ENCODE data around the gene ANKRD60.

Gene ANKRD60

GRCh38 chr20:58244517-58245030, 16.1 kb upstream of the ANKRD60 start:
- DNase-seq: no peak

GRCh38 chr20:58243653-58244410, 15.4 kb upstream of the ANKRD60 start:
- DNase-seq: no peak

DNA sequence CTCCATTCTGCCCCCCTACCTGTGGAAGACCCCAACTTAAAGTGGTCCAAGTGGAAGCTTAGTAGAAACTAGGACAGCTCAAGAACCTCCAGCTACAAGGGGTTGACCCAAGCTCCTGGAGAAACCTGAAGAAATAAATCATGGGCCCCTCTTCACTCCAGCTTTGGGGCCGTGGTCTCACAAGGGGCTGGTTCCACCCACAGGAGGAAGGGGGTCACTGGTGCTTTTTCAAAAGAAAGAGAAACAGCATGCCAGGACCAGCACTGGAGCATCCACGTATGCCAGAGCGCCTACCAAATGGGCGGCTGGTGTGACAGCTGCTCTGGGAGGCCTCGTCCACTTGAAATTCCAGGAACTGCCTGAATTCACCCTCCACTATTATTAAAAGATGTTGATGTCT, 14.4 kb upstream of the ANKRD60 start:
- DNase-seq: no peak

DNA sequence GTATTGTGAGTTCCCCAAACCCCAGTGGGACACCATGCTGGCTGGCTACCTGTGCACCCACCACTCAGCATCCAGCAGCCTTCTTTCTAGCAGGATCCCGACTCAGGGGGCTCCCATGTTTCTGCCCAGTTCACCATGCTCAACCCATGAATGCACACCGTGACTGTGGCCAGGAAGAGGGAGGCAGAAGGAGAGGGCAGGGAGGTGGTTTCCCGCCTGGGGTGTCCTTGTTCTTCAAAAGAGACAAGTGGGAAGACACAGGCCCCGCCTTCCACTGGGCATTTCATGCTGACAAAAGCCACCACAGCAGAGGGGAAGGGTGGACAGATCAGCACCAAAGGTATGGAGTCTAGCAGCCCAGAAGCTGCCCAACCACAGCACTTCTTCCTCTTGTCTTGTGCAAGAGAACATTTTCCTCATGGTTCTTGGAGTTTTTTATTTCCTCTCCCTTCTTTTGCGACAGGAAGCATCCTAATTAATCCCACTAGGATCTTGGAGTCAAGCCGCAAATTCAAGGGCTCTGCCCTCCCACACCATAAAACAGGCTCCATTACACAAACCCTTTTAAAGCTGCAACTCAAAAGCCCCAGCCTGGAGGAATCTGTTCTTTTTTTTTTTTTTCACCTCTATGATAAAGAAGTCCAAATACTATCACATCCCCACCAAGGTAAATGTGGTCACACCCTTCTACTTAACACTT, 13.5 kb upstream of the ANKRD60 start:
- DNase-seq: no peak

GRCh38 chr20:58240471-58240870, 12.0 kb upstream of the ANKRD60 start:
- no peak for DNase-seq

DNA sequence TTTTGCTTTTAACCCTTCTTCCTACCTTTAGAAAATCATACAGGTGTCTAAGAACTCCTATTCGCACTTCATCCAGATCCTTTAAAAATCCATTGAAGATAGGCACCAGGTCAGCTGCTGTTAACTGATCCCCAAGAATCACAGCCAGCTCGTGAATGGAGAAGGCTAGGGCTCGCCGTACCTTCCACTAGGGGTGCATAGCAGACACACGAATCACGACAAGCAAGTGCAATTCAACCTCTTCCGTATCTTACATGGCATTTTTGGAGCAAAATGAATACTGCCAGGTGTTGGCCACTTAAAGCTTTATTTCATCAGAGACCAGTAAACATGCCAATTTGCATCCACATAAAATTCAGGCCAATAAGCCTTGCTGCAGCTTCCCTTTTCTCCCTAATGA, 10.8 kb upstream of the ANKRD60 start:
- no peak for DNase-seq

DNA sequence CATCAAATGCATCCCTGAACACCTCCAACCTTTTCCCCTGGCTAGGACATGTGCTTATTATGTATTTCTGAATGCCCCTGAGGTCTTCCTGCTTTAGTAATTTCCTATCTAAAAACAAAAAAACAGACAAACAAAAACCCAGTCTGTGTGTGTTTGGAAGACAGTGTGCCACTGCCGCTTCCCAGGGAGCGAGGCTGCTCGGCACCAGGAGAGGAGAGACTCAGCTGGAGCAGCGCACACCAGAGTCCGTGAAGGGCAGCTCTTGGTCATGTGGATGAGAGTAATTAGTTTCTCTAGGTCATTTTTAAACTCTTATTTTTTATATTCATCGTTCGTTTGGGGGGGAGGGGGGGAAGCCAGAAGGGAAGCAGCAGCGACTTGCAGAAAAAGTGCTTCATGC, 10.0 kb upstream of the ANKRD60 start:
- no peak for DNase-seq

DNA sequence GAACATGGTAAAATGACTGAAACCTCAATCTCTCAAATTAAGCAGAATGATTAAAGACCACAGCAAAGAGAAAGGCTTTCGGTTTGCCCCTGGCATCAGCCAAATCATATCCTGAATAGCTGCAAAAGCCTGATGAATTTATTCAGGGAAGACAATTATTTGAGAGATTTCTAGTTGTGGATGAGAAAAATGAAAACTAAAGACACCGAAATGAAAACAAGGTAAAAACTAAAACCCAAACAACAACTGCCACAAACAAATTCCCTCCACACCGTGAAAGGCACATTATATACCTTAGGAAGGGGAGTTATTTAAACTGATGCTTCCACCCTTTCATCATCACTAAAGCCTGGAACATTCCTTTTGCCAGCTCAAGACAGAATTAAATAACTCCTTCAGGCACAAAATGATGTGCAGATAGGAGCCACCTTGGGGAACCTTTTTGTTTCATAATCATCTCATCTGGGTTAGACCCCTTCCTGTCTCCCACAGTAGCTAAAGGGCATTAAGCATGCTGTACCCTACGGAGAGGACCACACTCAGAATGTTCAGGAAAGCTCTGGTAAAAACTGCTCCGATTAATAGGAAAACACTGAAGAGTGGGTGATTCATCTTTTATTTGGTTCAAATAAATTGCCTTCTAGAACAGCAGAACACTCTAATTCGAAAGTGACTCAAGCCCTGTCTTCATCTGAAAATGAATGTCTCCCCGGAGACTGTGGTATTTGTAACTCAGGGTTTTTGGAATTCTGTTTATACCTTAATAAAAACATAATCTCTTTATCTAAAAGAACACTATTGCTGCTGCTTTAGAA, 9.1 kb upstream of the ANKRD60 start:
- no peak for DNase-seq

GRCh38 chr20:58236612-58237317, 8.3 kb upstream of the ANKRD60 start:
- peak; percentile 68 for DNase-seq

DNA sequence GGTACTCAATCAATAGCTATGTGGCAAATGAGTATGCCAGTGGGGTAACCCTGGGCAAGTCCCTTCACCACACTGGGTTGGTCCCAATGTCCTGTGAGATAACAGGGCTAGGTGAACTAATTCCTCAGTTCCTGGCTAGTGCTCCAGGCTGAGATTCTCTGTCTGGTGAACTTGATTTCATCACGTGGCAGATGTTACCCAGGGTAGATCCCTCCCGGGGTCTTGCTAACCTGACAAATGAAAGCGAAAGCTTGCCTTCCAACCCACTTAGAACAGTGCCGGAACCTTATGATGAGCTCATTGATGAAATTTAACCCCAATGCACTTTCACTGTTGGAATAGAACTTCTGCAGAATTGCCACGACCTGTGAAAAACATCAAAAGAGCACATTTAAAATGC, 6.6 kb upstream of the ANKRD60 start:
- no peak for DNase-seq

DNA sequence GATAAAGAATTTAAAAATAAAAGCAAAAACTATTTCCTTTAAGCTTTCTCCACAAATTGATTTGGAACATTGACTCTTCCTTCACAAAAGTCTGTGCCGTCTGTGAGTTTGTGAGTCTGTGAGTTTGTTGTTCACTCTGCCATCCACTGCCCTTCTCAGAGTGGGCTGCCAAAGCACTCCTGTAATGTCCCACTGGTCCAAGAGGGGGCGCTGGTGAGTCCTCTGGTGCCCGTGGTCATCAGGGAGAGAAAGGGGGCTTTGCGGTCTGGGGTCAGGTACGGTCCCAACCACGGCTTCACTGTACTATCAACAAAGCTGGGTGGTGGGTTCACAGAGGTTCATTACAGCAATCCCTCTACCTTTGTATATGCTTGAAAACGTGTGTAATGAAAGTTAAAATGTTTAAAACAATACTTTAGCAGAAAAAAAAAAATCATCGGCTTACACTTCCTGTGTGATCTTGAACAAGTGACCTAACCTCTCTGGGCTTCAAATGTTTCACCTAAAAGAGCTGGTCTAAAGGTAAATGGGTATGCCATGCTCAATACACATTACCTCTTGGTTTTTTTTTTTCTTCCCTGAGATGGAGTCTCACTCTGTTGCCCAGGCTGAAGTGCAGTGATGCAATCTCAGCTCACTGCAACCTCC, 5.6 kb upstream of the ANKRD60 start:
- DNase-seq: no peak

DNA sequence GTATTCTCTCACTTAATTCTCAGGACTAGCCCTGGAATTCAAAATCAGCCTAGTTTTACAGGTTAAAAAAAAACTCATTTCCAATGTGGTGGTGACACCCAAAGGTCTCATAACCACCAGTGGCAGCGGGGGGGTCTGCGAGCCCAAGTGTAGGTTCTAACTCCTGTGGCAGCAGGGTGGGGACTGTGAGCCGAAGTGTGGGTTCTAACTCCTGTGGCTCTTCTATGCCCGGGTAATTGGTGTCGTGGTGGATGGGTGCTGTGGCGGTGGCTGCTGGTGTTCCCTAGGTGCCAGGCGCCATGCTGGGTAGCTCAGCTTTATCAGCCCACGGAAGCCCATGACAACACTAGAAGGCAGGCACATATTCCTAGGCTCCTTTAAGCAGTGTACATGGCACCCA, 4.9 kb upstream of the ANKRD60 start:
- no peak for DNase-seq

DNA sequence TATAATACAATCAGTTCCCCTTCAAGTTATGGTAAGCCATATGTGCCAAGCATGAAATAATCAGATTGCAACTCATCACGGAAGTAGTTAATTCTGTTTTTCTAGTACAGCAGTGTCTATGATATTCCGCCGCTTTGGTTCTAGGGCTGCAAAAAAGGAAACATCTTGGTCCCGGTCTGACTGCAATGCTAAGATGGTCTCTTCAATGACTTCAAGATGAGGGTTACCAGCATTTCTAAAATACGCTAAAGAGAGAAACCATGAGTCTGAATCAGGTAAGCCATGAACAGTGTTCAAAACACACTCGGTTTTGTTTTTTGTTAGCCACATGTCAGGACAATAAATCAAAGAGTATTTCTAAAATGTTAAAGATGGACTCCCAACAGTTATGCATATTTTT, 3.2 kb upstream of the ANKRD60 start:
- peak; percentile 34 for DNase-seq

DNA sequence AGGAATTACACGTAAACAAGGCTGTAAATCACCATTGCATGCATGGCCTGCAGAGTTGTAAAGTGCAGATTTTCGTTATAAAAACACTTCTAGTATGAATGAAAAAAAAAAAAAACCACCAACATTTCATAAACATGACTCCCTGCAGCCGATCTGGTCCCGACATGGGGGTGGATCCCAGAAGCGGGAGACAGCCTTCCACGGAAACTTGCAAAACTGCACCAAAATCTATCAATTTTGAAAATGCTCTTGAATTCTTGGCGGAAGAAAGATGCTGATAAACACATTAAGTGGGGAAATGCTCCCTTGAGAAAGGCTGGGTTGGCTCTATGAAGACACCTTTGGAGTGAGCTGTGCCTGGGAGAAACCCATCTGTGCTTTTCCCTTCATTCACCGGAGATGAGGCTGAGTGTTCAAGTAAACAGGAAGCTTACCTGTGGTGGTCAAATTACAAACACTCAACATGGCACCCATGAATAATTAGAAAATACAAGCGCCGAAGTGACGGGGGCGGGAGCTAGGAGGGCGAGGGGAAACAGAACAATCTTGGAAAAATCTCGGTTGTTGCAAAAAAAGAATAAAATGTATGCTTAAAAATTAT, 845 bp upstream of the ANKRD60 start:
- peak; percentile 24 for DNase-seq

GRCh38 chr20:58228103-58228483, 360 bp downstream of the ANKRD60 start:
- DNase-seq: peak; percentile 35

- DNase-seq: no peak
These were observed 906 bp downstream of the ANKRD60 start for GRCh38 chr20:58227391-58228102.

DNA sequence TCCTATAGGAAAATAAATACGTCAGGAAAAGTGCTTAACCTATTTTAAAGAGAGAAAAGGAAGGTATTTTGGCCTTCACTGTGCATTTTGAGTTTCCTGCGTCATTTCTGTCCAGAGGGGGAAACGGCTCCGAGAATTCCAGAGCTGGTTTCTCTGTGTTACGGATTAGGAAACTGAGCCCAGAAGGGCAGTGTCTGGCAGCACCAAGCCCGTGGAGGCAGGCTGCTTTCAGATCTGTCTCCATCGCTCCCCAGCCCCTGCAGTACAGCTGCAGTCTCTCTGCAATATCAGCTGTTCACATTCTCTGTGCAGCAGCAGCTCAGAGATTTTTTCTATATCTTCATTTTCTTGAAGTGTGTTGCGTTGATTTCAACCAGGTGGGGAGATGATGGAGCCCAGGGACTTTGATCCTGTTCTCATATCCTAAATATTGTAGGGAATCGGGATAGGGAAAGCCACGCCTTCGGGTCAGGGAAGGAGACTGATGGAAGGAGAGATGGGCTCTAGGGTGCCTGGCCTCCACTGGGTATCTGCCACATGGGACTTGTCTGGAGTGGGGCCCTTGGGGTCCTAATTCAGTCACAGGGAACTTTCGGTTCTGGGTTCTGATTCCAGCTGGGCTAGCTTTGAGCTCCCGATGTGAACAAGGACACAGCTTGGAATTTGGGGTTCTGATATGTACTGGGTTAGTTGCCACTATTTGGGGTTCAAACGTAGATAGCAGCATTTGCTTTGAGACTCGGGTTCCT, 2.8 kb downstream of the ANKRD60 start:
- no peak for DNase-seq

DNA sequence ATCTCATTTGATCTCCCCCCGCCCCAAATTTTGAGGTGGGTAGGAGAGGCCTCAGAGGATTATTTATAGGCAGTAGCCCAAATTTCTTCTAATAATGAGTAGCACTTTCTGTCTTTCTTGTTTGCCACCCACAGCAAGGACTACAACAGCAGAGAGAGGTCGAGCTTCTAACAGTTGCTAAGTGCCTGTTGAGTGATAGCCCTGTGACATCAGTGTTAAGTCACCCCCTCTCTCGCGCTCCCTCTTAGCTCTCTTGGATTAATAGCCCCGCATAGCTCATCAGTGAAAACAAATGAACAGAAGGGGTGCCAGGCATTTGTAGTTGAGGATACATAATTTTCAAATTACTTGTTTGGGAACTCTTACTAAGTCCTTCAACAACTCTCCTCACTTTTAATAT, 3.5 kb downstream of the ANKRD60 start:
- no peak for DNase-seq

DNA sequence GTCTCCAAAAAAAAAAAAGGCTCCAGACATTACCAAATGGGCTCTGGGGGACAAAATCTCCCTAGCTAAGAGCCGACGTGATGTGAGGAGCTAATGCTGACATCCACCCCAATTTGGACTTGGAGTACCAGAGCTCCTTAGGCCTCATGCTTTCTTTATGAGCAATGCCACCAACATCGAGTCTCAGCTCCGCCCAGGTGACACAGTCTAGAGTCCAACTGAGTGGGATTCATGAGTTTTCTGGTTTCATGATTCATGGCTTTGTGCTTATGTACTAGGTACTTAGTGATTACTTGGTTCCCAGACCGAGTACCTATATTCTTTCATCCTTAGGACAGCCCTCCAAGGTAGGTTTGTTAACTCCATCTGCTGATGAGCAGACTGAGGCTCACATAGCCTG, 4.4 kb downstream of the ANKRD60 start:
- DNase-seq: no peak

GRCh38 chr20:58223358-58223941, 5.0 kb downstream of the ANKRD60 start:
- DNase-seq: no peak

Data from NCI-H146 (cell line).